Right lobe of liver (tissue), 6 donors: Measurements from ENCODE around the gene TSC1. TPM values are rescaled to one million over a fixed set of nuclear protein-coding genes. Genes with fewer than 3 reads are reported as not detected.

Experiments
- ATAC-seq, 4 donors: fragments of 200-7000 bp; cut with Tn5 transposase; one replicate each; pipeline ENCODE4 v1.9.1; 2020; ENCODE audit warnings: mild to moderate bottlenecking in 4 of 4, moderate library complexity in 4 of 4
- DNase-seq, 3 donors: peaks; one replicate each; pipeline ENCODE4 v3.0.0-alpha.2; 2020
- H3K27ac ChIP-seq, 3 donors: fragments of 200-600 bp; one replicate each; pipeline ENCODE4 v1.8.0; 2022
- H3K27me3 ChIP-seq, 2 donors: fragments of 200-600 bp; one replicate each; pipeline ENCODE4 v1.8.0; 2022
- H3K36me3 ChIP-seq, 4 donors: fragments of 200-600 bp; sonication (generic) in 1 of 4; one replicate each; pipeline versions ENCODE4 v1.5.1 to v1.8.0; 2017 to 2022; ENCODE audit warnings: control low read depth in 1 of 4
- H3K4me1 ChIP-seq, 4 donors: fragments of 200-600 bp; sonication (generic) in 1 of 4; one replicate each; pipeline versions ENCODE4 v1.5.1 to v1.8.0; 2017 to 2022; ENCODE audit warnings: control low read depth in 1 of 4
- H3K4me3 ChIP-seq, 3 donors: fragments of 200-600 bp; one replicate each; pipeline ENCODE4 v1.8.0; 2022
- H3K9me3 ChIP-seq, 4 donors: fragments of 200-600 bp; sonication (generic) in 1 of 4; one replicate each; pipeline versions ENCODE4 v1.5.1 to v1.8.0; 2017 to 2022; ENCODE audit warnings: control low read depth in 1 of 4
- CTCF ChIP-seq, 4 donors: fragments of 200-600 bp in 3 of 4; fragments of 450-650 bp in 1 of 4; IDR thresholded peaks; one replicate each; pipeline versions ENCODE4 v1.5.1 to v1.8.0; 2016 to 2022; ENCODE audit warnings: antibody characterized with exemption in 4 of 4, mild to moderate bottlenecking in 2 of 4
- POLR2A ChIP-seq: fragments of 450-650 bp; IDR thresholded peaks from one replicate; pipeline ENCODE4 v1.6.1; 2017; ENCODE audit warnings: antibody characterized with exemption, mild to moderate bottlenecking
- WGBS: methylation state at CpG from one replicate; pipeline ENCODE4 v1.1.6; 2018; ENCODE audit warnings: low coverage, low lambda C conversion rate; ENCODE audit not compliant: insufficient coverage; ENCODE audit errors: missing lambda C conversion rate; 5-methylcytosine and 5-hydroxymethylcytosine counted together
- intact Hi-C, 2 donors: fragments of 100-400 bp; cut with DNase I; formaldehyde crosslinking; loops; one replicate each; pipeline versions ENCODE4 v1.11.2 to v1.14.1; 2022
- total RNA-seq, 6 experiments: library from RNA; depleted of rRNA in 2 of 6; stranded (reverse); fragments of >200 nt in 2 of 6; fragmentation: NEBNext Ultra II Directional in 3 of 6; extraction: Animal tissue kit (Norgen Biotek cat#: 25700) in 3 of 6; gene quantifications; one replicate each; pipeline versions ENCODE4 v1.1.0 to v1.2.4, GENCODE V29; 2016 to 2023
- donor health status: DM: no; HTN: yes; CAD: no.
- donor health status: DM: no; HTN: no; CAD: no.
- donor health status: DM: no; HTN: no; CAD: no.
- donor health status: DM: no; HTN: yes; CAD: no.
- donor health status: DM: no; HTN: yes; CAD: no.

The TSC1 gene
- total RNA-seq, 6 experiments from 2014 or later = 14.2 to 22.8 (median 18.3) TPM

GRCh38 chr9:132882616-132883015 lies 61.8 kb downstream of the TSC1 start:
- Histone ChIP-seq H3K4me1 (no peaks in the 10 kb centered on the region), H3K27me3 (no peaks in the 10 kb centered on the region), H3K4me3 (no peak overlapping the region), H3K27ac (no peak overlapping the region), H3K9me3 (no peaks in the 10 kb centered on the region), H3K36me3 (no peaks in the 10 kb centered on the region)
- ATAC-seq (no peak), DNase-seq (peak in 1 of 3 donors; percentile 23)
- WGBS = 74% methylated on average over 6 of the region's 6 CpGs
- TF ChIP-seq CTCF (IDR thresholded peaks at IDR 0.05) (no peak), POLR2A (no peak)
- intact Hi-C loops = no loop called here

- no peak overlapping the region for H3K27ac ChIP-seq
- ATAC-seq = no peak
- no peak for TF ChIP-seq POLR2A
- no peaks in the 10 kb centered on the region for H3K36me3 ChIP-seq
- no peak overlapping the region for H3K4me3 ChIP-seq
- H3K27me3 ChIP-seq = no peaks in the 10 kb centered on the region
- WGBS = 67% methylated on average over 2 of the region's 6 CpGs
- intact Hi-C loops = no loop called here
- no peaks in the 10 kb centered on the region for H3K9me3 ChIP-seq
- peak in 1 of 3 donors; percentile 27 for DNase-seq
- no peaks in the 10 kb centered on the region for H3K4me1 ChIP-seq
These were observed 62.6 kb downstream of the TSC1 start for GRCh38 chr9:132881826-132882225.

- no peak for TF ChIP-seq POLR2A
- no peak for TF ChIP-seq CTCF (IDR thresholded peaks at IDR 0.05)
- no peaks in the 10 kb centered on the region for H3K36me3 ChIP-seq
- intact Hi-C loops = no loop called here
- no peak overlapping the region for H3K4me3 ChIP-seq
- H3K27me3 ChIP-seq = no peaks in the 10 kb centered on the region
- H3K4me1 ChIP-seq = no peaks in the 10 kb centered on the region
- no peak overlapping the region for H3K27ac ChIP-seq
- ATAC-seq = no peak
- no peak for DNase-seq
- H3K9me3 ChIP-seq = no peaks in the 10 kb centered on the region
- WGBS = 79% methylated on average over 7 of the region's 7 CpGs
These were observed 64.1 kb downstream of the TSC1 start for GRCh38 chr9:132880324-132880661.

GRCh38 chr9:132879457-132880323 lies 64.7 kb downstream of the TSC1 start:
- H3K9me3 ChIP-seq = no peaks in the 10 kb centered on the region
- intact Hi-C loops = no loop called here
- H3K27ac ChIP-seq = no peak overlapping the region
- 76% methylated on average over 5 of the region's 6 CpGs for WGBS
- peak overlapping the region in 1 of 3 donors; percentile 96 for H3K4me3 ChIP-seq
- H3K4me1 ChIP-seq = no peaks in the 10 kb centered on the region
- H3K27me3 ChIP-seq = no peaks in the 10 kb centered on the region
- no peak for DNase-seq
- H3K36me3 ChIP-seq = no peaks in the 10 kb centered on the region
- ATAC-seq = no peak
- TF ChIP-seq CTCF (IDR thresholded peaks at IDR 0.05) = no peak
- TF ChIP-seq POLR2A = no peak

- Histone ChIP-seq H3K36me3 (no peaks in the 10 kb centered on the region), H3K9me3 (no peaks in the 10 kb centered on the region), H3K27me3 (no peaks in the 10 kb centered on the region), H3K27ac (peak within 1 kb of the TSS in 2 of 3 donors; percentile 32 to 33), H3K4me1 (no peaks in the 10 kb centered on the region), H3K4me3 (peak within 1 kb of the TSS; percentile 96 to 97 (median 97))
- intact Hi-C loops = no loop called here
- ATAC-seq (peak; percentile 57 to 79 (median 70)), DNase-seq (peak; percentile 51 to 67 (median 64))
- TF ChIP-seq POLR2A (no peak), CTCF (IDR thresholded peaks at IDR 0.05) (no peak)
- 18% methylated on average over 21 of the region's 42 CpGs for WGBS
These were observed 65.5 kb downstream of the TSC1 start, which contains the start of gene SPACA9 for GRCh38 chr9:132878695-132879456. Gene SPACA9, plus strand, starts transcription at chr9:132878898. Its CDS starts 5,050 bp downstream, at chr9:132883948.
